ENCODE measurements around the gene TMEM243.
A peak's percentile ranks its signal among the peaks of the same experiment; 100 is the strongest.

TMEM243 gene

DNA sequence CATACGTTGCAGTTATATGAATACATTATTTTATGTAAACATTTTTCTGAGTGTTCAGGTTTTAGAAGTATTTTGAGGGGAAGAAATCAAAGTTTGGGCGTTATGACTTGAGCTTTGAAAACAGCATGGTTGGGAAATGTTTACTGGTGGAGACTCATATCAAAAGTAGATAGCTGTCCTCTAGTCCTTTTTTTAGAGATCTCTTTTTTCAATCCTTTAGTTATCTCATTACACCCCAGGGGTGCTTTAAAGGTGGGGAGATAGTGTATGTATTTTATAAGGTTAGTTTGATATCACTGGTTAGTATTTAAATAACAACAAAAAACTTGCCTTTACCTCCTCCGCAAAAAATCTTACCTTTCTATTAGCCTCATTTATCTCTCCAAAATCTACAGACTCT lies 65.0 kb downstream of the TMEM243 start:
- no peak for DNase-seq

DNA sequence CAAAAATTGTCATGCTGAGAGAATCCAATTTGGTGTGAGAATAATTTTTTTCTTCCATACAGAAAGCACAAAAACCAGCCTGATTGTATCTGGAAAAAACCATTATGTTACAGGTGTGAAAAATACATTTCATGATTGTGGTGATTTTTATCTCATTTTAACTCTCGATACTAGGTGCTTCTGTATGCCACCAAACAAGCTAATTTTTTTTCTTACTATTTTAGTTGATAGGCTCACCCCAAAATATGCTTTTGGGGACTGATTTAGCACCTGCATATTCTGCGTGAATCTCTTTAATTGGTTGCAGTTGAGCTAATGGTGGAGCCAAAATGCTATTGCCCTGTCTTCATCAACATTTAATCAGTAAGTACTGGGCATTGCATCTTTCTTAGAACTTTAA lies 65.4 kb downstream of the TMEM243 start:
- DNase-seq, result no peak

DNA sequence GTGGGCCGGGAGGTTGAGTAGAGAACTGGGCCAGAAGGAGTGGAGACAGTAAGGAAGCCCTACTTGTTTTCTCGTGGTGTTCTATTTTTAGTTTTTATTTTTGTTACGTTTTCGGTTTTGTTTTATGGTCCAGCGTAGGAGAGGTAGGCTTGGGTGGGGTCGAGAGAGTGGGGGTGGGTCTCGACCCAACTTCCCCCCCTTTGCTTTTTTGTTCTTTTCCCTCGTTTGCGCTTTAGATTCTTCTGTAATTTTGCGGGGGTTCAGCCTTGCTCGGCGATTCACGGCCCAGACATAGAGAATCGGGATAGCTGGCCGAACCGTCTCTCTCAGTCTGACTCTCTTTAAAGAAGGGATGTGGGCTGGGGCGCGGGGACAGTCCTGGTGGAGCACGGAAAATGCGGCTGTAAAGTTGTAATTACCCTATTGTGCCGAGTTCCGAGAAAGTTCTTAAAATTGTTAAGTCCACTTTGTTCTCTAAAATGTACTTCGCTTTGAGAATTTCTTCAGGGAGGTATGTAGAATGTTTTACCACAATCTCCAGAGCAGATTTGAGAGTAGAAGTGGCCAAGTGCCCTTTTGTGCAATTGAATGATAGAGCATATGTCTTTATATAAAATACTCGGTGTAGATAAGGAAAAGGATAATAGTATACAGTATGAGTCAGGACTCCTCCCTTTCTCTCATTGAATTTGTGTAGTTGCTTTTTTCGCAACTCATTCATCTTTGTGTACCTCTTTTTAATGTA lies 66.5 kb downstream of the TMEM243 start:
- DNase-seq, result no peak

DNA sequence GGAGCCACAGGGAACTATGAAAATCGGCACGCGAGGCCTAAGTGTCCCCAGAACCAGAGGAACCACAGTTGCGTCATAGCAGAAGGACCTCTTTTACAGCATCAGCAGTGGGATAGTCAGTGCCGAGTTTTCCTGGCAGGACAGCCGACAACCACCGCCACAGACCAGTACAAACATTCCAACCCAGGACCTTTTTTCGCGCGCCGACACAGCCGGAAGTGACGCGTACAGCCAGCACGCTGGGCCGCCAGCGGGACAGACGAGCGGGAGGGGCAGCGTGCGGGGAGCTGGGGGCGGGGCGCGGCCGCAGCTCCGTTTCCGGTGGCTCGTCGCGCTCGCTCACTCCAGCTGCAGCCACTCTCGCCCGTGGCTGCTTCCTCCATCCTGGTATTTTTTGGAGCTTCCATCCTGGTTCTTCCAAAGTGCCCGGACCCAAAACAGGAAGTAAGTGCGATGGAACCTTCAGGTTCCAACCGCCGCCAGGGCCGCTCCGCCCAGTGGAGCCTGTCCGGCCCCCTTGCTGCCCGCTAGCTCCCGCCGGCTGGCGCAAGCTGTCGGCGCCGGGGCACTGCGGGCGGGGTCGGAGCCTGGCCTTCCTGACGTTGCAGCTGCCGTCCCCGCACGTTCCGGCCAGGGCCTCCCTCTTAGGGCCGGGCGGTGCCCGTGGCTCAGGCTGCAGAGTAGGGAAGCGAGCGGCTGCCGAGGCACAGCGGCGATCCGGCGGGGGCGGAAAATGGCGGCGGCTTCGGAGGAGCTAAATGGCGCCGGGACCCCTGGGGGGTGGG lies 67.2 kb downstream of the TMEM243 start, which contains the start of gene DMTF1:
TSS of gene DMTF1 (plus strand) at position 342 of the 785 bp plus-strand sequence. CDS start 12,489 bp downstream, outside the sequence.
- peak; percentile 87 for DNase-seq

DNA sequence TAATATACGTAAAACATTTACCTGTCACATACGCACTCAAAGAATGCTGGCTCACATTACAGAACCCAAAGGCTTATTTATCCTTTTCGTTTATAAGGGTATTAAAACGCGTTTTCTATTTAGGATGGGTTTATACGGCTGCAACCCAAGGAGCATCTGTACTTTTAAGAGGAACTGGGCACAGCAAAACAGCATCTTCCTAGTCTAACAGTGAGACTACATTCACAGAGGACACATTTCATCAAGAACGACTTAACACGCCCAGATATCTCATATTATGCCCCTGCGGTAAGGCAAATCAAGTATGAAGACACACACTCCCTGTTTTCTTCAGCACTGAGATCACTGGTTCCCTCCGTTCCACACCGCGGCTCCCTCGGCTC lies 67.8 kb downstream of the TMEM243 start:
- no peak for DNase-seq

DNA sequence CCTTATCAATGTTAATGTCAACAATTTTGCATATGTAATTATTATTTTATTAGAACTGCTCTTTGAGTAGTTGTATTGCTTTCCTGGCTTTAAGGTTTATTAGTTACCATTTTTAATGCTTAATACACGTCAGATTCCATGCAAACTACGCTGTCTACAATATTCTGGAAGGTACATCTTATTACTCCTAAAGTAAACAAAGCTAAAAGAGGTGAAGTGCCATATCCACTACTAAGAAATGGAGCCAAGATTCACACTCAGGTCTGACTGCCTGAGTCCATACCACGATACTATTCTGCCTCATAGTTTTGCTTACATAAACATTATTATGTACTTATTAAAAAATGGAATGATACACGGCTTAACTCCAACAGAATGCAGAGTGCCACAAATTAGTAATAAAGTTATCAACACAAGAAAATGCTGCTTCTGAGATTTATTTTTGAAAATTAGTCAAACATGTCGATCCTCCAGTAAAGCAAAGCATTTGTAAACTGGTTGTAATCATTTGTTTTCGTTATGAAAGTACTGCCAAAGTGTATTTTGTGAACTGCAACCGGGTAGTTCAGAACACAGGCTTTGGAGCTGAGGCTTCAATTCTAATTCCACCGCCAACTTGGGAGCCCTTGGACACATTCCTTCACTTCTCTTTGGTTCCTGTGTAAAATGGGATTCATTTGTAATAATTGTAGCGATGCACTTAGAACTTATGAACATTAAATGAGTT lies 68.4 kb downstream of the TMEM243 start:
- DNase-seq, result no peak

DNA sequence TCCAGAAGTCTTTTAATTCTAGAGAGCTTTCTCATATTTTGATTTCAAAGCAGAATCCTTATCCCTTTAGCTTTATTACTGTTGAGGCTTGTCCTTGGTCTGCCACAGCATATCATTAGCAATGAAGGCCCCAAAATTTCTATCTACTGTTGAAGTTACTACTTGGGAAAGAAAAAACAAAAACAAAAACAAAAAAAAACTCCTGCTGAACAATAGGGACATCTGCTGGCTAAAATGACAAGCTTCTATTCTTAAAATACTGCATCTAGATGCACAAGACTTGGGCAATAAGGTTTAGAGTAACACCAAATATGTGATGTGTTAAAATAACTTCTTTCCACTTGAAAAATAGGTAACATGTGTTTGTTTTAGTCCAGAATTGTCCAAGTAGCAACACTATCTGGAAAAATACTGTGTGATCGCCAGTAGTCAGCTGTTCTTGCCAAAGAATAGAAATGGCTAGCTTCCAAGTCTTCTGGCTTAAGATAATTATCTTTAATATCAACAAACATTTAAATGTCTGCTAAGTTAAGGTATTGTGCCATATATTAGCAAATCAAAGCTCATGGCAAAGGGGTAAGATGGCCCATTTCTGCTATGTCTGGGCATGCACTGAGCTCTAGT lies 71.1 kb downstream of the TMEM243 start:
- DNase-seq, result no peak

DNA sequence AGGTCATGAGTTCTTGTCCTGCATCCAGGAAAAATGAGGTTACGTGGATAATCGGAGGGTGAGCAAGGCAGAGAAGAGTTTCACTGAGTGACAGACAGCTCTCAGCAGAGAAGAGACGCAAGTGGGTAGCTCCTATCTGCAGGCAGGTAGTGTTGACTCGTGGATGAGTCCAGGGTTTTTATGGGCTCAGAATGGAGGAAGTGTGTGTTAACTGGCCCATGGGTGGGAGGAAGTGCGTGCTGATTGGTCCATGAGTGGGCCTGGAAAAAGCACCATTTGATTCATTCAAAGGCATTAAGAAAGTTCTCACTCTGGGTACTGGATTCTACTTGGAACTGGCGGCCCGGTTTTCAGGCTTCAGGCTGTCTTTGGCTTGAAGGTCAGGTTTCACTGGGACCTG lies 72.0 kb downstream of the TMEM243 start:
- no peak for DNase-seq

DNA sequence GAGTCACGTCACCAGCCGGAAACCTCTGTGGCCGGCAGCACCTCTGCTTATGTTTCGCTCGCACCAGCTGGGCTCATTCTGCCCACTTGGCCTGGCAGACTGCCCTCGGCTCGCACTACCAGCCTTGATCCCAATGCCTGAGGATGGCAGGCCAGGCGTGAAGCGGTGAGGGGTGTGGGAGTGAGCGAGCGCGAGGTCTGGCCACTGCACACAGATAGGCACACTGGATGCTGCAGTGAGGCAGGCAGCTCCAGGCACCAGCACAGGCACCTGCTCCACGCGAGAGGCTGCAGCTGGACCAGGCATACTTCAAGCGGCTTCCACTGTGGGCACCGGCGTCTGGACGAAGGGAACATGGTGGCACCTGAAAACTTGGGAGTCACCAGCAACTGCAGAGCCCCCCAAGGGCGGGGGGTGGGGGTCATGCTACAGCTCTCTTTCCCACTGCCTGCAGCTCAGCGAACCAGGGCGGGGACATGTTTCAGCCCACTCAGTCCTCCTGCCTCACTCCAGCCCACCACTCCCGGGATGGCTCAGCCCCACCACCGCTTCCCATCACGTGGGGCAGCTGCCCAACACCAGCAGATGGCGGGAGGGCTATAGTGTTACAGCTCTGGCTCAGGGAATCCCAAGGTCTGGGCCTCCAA lies 72.7 kb downstream of the TMEM243 start:
- DNase-seq, result no peak
